HEK293 (cell line): ENCODE measurements around the gene GPRC5D.

Experiments used
- BCL11A ChIP-seq: fragments of 450-650 bp; formaldehyde crosslinking; IDR thresholded peaks from 2 replicates; pipeline ENCODE4 v1.5.1; 2016; ENCODE audit warnings: low read depth, missing biosample characterization, missing genetic modification characterization
- GFI1B ChIP-seq: fragments of 450-650 bp; formaldehyde crosslinking; IDR thresholded peaks from 2 replicates; pipeline ENCODE4 v1.5.1; 2016; ENCODE audit warnings: missing biosample characterization, missing genetic modification characterization
- GLI2 ChIP-seq: fragments of 450-650 bp; formaldehyde crosslinking; IDR thresholded peaks from 2 replicates; pipeline ENCODE4; 2017; ENCODE audit warnings: missing biosample characterization, missing genetic modification characterization, low read depth, borderline replicate concordance
- GLI4 ChIP-seq: fragments of 450-650 bp; formaldehyde crosslinking; IDR thresholded peaks from 2 replicates; pipeline ENCODE4 v1.5.1; 2016; ENCODE audit warnings: missing biosample characterization, missing genetic modification characterization
- INSM2 ChIP-seq: fragments of 450-650 bp; formaldehyde crosslinking; IDR thresholded peaks from 2 replicates; pipeline ENCODE4 v1.5.1; 2016; ENCODE audit warnings: missing biosample characterization, missing genetic modification characterization
- KLF1 ChIP-seq: fragments of 450-650 bp; formaldehyde crosslinking; IDR thresholded peaks from 2 replicates; pipeline ENCODE4 v1.5.1; 2016; ENCODE audit warnings: missing biosample characterization, missing genetic modification characterization
- MEIS1 ChIP-seq: sonication (generic); formaldehyde crosslinking; IDR thresholded peaks from 2 replicates; pipeline ENCODE4 v1.8.1; 2022; ENCODE audit warnings: missing genetic modification reagents, mild to moderate bottlenecking, borderline replicate concordance
- PRDM2 ChIP-seq: fragments of 450-650 bp; formaldehyde crosslinking; IDR thresholded peaks from 2 replicates; pipeline ENCODE4 v1.5.1; 2016; ENCODE audit warnings: missing biosample characterization, missing genetic modification characterization, borderline replicate concordance
- WT1 ChIP-seq: fragments of 450-650 bp; formaldehyde crosslinking; IDR thresholded peaks from 2 replicates; pipeline ENCODE4 v1.5.1; 2016; ENCODE audit warnings: missing biosample characterization, missing genetic modification characterization
- ZBTB11 ChIP-seq: fragments of 450-650 bp; formaldehyde crosslinking; conservative IDR thresholded peaks from 2 replicates; pipeline ENCODE4 v1.5.1; 2016; ENCODE audit warnings: low read depth, missing biosample characterization, missing genetic modification characterization
- ZBTB26 ChIP-seq: fragments of 450-650 bp; formaldehyde crosslinking; optimal IDR thresholded peaks from 2 replicates; pipeline ENCODE3; 2016; ENCODE audit warnings: missing biosample characterization, mild to moderate bottlenecking, missing genetic modification characterization
- ZFP41 ChIP-seq: fragments of 450-650 bp; formaldehyde crosslinking; IDR thresholded peaks from 2 replicates; pipeline ENCODE4 v1.5.1; 2016; ENCODE audit warnings: missing biosample characterization, missing genetic modification characterization, borderline replicate concordance
- ZNF112 ChIP-seq: fragments of 450-650 bp; formaldehyde crosslinking; IDR thresholded peaks from 2 replicates; pipeline ENCODE4 v1.5.0; 2017; ENCODE audit warnings: missing biosample characterization, missing genetic modification characterization
- ZNF18 ChIP-seq: fragments of 450-650 bp; formaldehyde crosslinking; IDR thresholded peaks from 2 replicates; pipeline ENCODE4 v1.5.1; 2016; ENCODE audit warnings: missing biosample characterization, missing genetic modification characterization
- ZNF341 ChIP-seq: fragments of 450-650 bp; formaldehyde crosslinking; IDR thresholded peaks from 2 replicates; pipeline ENCODE4; 2016; ENCODE audit warnings: low read depth, missing biosample characterization, missing genetic modification characterization
- ZNF426 ChIP-seq: fragments of 450-650 bp; formaldehyde crosslinking; IDR thresholded peaks from 2 replicates; pipeline ENCODE4 v1.5.1; 2017; ENCODE audit warnings: missing biosample characterization, missing genetic modification characterization, mild to moderate bottlenecking, inconsistent platforms, moderate library complexity
- ZNF521 ChIP-seq: fragments of 450-650 bp; formaldehyde crosslinking; IDR thresholded peaks from 2 replicates; pipeline ENCODE4 v1.5.1; 2017; ENCODE audit warnings: missing biosample characterization, mild to moderate bottlenecking, missing genetic modification characterization
- ZNF624 ChIP-seq: fragments of 450-650 bp; formaldehyde crosslinking; IDR thresholded peaks from 2 replicates; pipeline ENCODE4 v1.5.1; 2017; ENCODE audit warnings: missing biosample characterization, missing genetic modification characterization
- ZNF639 ChIP-seq: fragments of 450-650 bp; formaldehyde crosslinking; IDR thresholded peaks from 2 replicates; pipeline ENCODE4 v1.5.1; 2016; ENCODE audit warnings: missing biosample characterization, missing genetic modification characterization
- ZNF670 ChIP-seq: fragments of 450-650 bp; formaldehyde crosslinking; IDR thresholded peaks from 2 replicates; pipeline ENCODE4 v1.5.1; 2016; ENCODE audit warnings: missing biosample characterization, missing genetic modification characterization, low read depth
- ZNF830 ChIP-seq: fragments of 450-650 bp; IDR thresholded peaks from 2 replicates; pipeline ENCODE4 v1.5.0; 2018; ENCODE audit warnings: missing biosample characterization, missing genetic modification characterization, low read depth, mild to moderate bottlenecking, moderate library complexity
- ZNF837 ChIP-seq: fragments of 450-650 bp; formaldehyde crosslinking; IDR thresholded peaks from 2 replicates; pipeline ENCODE4 v1.5.1; 2016; ENCODE audit warnings: missing biosample characterization, missing genetic modification characterization
- ZSCAN16 ChIP-seq: fragments of 450-650 bp; formaldehyde crosslinking; IDR thresholded peaks from 2 replicates; pipeline ENCODE4 v1.5.1; 2016; ENCODE audit warnings: missing biosample characterization, missing genetic modification characterization
- ZSCAN30 ChIP-seq: fragments of 450-650 bp; IDR thresholded peaks from 2 replicates; pipeline ENCODE4 v1.5.1; 2018; ENCODE audit warnings: missing biosample characterization, mild to moderate bottlenecking, missing genetic modification characterization, moderate library complexity
- ZXDB ChIP-seq: fragments of 450-650 bp; formaldehyde crosslinking; IDR thresholded peaks from 2 replicates; pipeline ENCODE4 v1.5.1; 2016; ENCODE audit warnings: missing biosample characterization, missing genetic modification characterization

The GPRC5D gene

GRCh38 chr12:12901158-12901791 is 50.7 kb downstream of the GPRC5D start (continued):
- no peak for TF ChIP-seq ZNF624
- TF ChIP-seq ZNF18 (tag by site-specific recombination) = no peak
- TF ChIP-seq ZBTB11 = no peak
- TF ChIP-seq ZNF341 (tag by site-specific recombination) = no peak
- TF ChIP-seq WT1 (tag by site-specific recombination) = no peak
- 0 out of 2 replicates have a peak, but pooled peaks have one; percentile 26 for TF ChIP-seq ZSCAN16 (tag by site-specific recombination)
- no peak for TF ChIP-seq ZNF426 (tag by site-specific recombination)
- peak; percentile 41 for TF ChIP-seq KLF1 (tag by site-specific recombination)
- no peak for TF ChIP-seq PRDM2 (tag by site-specific recombination)
- no peak for TF ChIP-seq ZNF670
- TF ChIP-seq ZNF837 (tag by site-specific recombination) = no peak
- no peak for TF ChIP-seq ZNF830 (tag by site-specific recombination)
- TF ChIP-seq BCL11A (tag by site-specific recombination) = no peak
- no peak for TF ChIP-seq ZFP41 (tag by site-specific recombination)
- no peak for TF ChIP-seq GFI1B
- no peak for TF ChIP-seq MEIS1
- no peak for TF ChIP-seq ZNF112 (tag by site-specific recombination)
- no peak; the same call in 1 of the 2 replicates for TF ChIP-seq INSM2
- TF ChIP-seq ZNF521 (tag by site-specific recombination) = no peak
- no peak for TF ChIP-seq ZNF639 (tag by site-specific recombination)
- TF ChIP-seq ZBTB26 = no peak
- no peak for TF ChIP-seq GLI2 (tag by site-specific recombination)
- no peak for TF ChIP-seq ZXDB (tag by site-specific recombination)
- TF ChIP-seq ZSCAN30 = no peak
- no peak for TF ChIP-seq GLI4
